GM19328 (cell line): ENCODE results near the gene POP7.
"Not testable (repeated sequence)": the region's sequence is repeated elsewhere in the genome, so short reads cannot be mapped to it uniquely, and the experiment has no call there.

Experiments
- ATAC-seq: cut with Tn5 transposase; IDR thresholded peaks from one replicate; pipeline ENCODE4 v1.9.1; 2021; ENCODE audit warnings: mild to moderate bottlenecking, moderate library complexity; ENCODE audit not compliant: unreplicated experiment

POP7 gene

GRCh38 chr7:100691676-100692577, 14.0 kb upstream of the POP7 start:
- no peak for ATAC-seq

GRCh38 chr7:100692578-100692961, 13.4 kb upstream of the POP7 start:
- ATAC-seq, result no peak

- no peak for ATAC-seq
Measured at GRCh38 chr7:100693312-100694097, 12.4 kb upstream of the POP7 start.

GRCh38 chr7:100694098-100694745, 11.7 kb upstream of the POP7 start, which contains the start of gene GIGYF1:
Gene GIGYF1 (minus strand): TSS chr7:100694250. CDS start chr7:100688238, 6,012 bp downstream.
- no peak for ATAC-seq

DNA sequence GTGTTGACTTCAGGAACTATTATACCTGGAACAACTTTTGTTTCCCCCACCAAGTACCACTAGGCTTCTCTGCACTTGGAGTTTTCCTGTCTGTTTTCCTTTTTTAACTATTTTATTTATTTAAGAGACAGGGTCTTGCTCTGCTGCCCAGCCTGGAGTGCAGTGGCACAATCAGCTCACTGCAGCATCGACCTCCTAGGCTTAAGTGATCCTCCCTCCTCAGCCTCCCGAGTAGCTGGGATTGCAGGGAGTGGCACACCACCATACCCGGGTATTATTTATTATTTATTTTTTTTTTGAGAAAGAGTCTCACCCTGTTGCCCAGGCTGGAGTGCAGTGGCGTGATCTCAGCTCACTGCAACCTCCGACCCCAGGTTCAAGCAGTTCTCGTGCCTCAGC, 9.8 kb upstream of the POP7 start:
- ATAC-seq, result no peak

DNA sequence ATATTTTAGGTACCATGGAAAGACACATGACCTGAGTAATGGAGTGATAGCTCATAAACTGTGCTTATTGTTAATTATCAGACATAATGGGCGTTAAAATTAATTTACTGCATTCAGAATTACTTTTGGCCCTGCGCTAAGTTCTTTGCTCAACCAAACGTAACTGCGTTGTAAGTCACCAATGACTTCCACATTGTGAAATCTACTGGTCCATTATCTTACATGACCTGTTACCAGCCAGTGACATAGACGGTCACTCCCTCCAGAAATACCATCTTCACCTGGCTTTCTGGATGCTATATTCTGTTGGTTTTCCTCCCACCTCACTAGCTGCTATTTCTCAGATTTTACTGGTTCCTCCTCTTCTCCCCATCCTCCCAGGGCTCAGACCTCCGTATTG, 6.9 kb upstream of the POP7 start:
- ATAC-seq, result no peak

- ATAC-seq, result not testable (repeated sequence)
Measured at GRCh38 chr7:100701089-100701488, 4.8 kb upstream of the POP7 start.

DNA sequence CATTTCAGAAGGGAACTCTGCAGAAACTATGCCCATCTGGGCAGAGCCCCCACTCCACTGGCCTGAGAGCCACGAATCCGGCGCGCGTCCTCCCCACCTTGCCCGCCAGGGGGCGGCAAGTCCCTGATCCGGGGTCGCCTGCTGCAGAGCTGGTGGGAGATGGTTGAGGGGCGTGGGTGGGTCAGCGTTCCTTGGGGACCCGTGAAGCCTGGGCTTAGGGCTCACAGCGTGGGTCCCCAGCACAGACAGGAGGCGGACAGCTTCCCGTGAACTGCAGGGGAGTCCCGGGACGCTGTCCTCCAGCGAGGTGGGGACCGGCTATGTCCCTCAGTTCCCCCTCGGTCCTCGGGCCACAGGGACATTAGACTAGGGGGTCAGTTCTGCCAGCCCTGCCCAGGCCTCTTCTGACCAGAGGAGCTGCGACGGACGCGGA, 585 bp upstream of the POP7 start:
- ATAC-seq, result peak; percentile 43

DNA sequence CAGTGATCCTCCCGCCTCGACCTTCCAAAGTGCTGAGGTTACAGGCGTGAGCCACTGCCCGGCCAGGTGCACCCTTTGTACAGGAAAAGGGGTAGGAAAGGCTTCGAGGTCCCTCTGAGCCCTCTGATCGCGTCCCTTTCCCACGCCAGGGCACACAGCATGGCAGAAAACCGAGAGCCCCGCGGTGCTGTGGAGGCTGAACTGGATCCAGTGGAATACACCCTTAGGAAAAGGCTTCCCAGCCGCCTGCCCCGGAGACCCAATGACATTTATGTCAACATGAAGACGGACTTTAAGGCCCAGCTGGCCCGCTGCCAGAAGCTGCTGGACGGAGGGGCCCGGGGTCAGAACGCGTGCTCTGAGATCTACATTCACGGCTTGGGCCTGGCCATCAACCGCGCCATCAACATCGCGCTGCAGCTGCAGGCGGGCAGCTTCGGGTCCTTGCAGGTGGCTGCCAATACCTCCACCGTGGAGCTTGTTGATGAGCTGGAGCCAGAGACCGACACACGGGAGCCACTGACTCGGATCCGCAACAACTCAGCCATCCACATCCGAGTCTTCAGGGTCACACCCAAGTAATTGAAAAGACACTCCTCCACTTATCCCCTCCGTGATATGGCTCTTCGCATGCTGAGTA, 871 bp downstream of the POP7 start:
- no peak for ATAC-seq

DNA sequence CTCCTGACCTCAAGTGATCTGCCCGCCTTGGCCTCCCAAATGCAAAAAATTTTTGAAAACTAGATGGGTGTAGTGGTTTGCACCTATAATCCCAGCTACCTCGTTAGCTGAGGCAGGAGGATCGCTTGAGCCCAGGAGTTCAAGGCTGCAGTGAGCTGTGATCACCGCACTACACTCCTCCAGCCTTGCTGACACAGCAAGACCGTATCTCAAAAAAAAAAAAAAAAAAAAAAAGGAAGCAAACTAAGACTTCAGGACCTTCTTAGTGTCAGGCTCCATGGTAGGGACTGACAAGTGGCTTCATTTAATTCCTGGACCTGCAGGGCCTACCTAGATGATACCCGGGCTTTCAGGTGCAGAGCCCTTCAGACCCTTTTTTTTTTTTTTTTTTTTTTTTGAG, 2.5 kb downstream of the POP7 start:
- no peak for ATAC-seq

DNA sequence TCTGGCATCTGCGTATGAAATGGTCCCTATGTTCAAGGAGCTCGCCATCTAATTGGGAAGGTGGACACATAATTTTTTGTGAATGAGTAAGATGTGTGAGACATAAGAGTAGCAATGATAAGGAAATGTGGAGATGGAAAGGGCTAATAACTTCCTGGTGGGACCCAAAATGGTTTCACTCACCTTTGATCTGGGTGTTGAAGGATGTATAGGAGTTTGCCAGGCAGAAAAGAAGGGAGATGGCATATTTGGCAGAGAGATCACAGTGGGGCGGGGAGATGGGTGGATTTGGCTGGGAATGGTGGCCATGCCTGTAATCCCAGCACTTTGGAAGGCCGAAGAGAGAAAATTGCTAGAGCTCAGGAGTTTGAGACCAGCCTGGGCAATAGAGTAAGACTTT, 4.5 kb downstream of the POP7 start:
- ATAC-seq, result no peak

- no peak for ATAC-seq
Measured at GRCh38 chr7:100711369-100711768, 5.4 kb downstream of the POP7 start.

DNA sequence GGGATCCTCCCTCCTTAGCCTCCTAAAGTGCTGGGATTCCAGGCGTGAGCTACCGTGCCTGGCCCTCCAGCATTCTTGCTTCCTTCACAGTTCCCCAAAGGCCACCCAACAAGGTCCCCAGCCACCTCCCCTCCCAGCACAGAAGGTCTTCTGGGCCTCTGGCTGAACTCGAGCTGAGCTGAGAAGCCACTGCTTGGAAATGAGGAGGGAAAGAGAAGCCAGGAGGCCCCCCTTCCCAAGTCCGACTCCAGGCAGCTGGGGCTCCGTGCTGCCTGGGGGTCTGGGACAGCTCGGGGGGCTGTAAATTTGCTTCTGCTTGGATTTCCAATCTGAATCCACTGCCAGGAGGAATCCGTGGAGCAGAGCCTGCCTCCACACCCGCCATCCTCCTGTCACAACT, 8.8 kb downstream of the POP7 start:
- ATAC-seq, result no peak

DNA sequence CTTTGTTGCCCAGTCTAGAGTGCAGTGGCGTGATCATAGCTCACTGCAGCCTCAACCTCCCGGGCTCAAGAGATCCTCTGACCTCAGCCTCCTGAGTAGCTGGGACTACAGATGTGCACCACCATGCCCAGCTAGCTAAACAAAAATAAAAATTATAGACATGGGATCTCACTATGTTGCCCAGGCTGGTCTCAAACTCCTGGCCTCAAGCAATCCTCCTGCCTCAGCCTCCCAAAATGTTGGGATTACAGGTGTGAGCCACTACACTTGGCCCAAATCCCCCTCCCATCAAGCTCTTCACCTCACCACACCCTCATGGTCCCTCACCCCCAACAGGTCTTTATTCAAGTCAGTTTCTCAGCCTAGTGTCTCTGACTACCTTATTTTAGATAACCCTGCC, 11.2 kb downstream of the POP7 start:
- not testable (repeated sequence) for ATAC-seq

- no peak for ATAC-seq
Measured at GRCh38 chr7:100719523-100720278, 13.8 kb downstream of the POP7 start.

- no peak for ATAC-seq
Measured at GRCh38 chr7:100720279-100720670, 14.4 kb downstream of the POP7 start, which contains the start of gene EPO. Gene EPO (plus strand): TSS chr7:100720468. CDS start chr7:100720981, 513 bp downstream.

DNA sequence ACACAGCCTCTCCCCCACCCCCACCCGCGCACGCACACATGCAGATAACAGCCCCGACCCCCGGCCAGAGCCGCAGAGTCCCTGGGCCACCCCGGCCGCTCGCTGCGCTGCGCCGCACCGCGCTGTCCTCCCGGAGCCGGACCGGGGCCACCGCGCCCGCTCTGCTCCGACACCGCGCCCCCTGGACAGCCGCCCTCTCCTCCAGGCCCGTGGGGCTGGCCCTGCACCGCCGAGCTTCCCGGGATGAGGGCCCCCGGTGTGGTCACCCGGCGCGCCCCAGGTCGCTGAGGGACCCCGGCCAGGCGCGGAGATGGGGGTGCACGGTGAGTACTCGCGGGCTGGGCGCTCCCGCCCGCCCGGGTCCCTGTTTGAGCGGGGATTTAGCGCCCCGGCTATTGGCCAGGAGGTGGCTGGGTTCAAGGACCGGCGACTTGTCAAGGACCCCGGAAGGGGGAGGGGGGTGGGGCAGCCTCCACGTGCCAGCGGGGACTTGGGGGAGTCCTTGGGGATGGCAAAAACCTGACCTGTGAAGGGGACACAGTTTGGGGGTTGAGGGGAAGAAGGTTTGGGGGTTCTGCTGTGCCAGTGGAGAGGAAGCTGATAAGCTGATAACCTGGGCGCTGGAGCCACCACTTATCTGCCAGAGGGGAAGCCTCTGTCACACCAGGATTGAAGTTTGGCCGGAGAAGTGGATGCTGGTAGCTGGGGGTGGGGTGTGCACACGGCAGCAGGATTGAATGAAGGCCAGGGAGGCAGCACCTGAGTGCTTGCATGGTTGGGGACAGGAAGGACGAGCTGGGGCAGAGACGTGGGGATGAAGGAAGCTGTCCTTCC, 15.0 kb downstream of the POP7 start:
- ATAC-seq, result no peak

- ATAC-seq, result no peak
Measured at GRCh38 chr7:100721505-100721812, 15.5 kb downstream of the POP7 start.

DNA sequence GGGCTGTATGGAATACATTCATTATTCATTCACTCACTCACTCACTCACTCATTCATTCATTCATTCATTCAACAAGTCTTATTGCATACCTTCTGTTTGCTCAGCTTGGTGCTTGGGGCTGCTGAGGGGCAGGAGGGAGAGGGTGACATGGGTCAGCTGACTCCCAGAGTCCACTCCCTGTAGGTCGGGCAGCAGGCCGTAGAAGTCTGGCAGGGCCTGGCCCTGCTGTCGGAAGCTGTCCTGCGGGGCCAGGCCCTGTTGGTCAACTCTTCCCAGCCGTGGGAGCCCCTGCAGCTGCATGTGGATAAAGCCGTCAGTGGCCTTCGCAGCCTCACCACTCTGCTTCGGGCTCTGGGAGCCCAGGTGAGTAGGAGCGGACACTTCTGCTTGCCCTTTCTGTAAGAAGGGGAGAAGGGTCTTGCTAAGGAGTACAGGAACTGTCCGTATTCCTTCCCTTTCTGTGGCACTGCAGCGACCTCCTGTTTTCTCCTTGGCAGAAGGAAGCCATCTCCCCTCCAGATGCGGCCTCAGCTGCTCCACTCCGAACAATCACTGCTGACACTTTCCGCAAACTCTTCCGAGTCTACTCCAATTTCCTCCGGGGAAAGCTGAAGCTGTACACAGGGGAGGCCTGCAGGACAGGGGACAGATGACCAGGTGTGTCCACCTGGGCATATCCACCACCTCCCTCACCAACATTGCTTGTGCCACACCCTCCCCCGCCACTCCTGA, 16.7 kb downstream of the POP7 start:
- no peak for ATAC-seq
